Endothelial cell of umbilical vein (primary cell): ENCODE results near the gene PRDX3. TPM values are rescaled to one million over a fixed set of nuclear protein-coding genes. Genes with fewer than 3 reads are reported as not detected.

Source experiments
- BruUV-seq: library from RNA; stranded (reverse); fragments of 400-500 nt; replicated peaks from 2 replicates; lab custom pipeline; 2021; lab: Mats Ljungman, UMichigan
- CTCF ChIA-PET: fragments of 300-600, 350-600 bp; sonication (Branson Sonifier 250); formaldehyde crosslinking; loops from one replicate; lab custom pipeline; 2021; ENCODE audit warnings: antibody characterized with exemption, inconsistent platforms; lab: Charles Lee
- POLR2A ChIA-PET: fragments of 300-600, 350-600 bp; sonication (Branson Sonifier 250); formaldehyde crosslinking; loops from one replicate; lab custom pipeline; 2021; ENCODE audit warnings: antibody characterized with exemption, inconsistent platforms; lab: Charles Lee
- DNase-seq: peaks from one replicate; pipeline ENCODE4 v3.0.0-alpha.2; 2011; ENCODE audit warnings: low read depth, low spot score
- FAIRE-seq: peaks from 2 replicates; lab custom pipeline; 2011; peaks lifted over from hg19 to GRCh38; lab: Jason Lieb, UNC
- H2AFZ ChIP-seq: 2 replicates; pipeline ENCODE4 v1.6.0; 2012; ENCODE audit warnings: low read depth, low read length, control low read depth, inconsistent platforms
- H3K27ac ChIP-seq: 2 replicates; pipeline ENCODE4 v1.5.1; 2011; ENCODE audit warnings: low read depth, mild to moderate bottlenecking, control low read depth, low read length, moderate library complexity; ENCODE audit not compliant: insufficient read depth
- H3K27me3 ChIP-seq, 2 experiments: 2 replicates each; pipeline versions ENCODE4 v1.6.0 to v1.6.1; 2011; ENCODE audit warnings: low read length in 2 of 2, mixed read lengths in 1 of 2; ENCODE audit not compliant: control insufficient read depth in 2 of 2, insufficient read depth in 2 of 2
- H3K36me3 ChIP-seq, 2 experiments: 2 replicates in 1 of 2; 3 replicates in 1 of 2; pipeline ENCODE4 v1.5.1; 2011; ENCODE audit warnings: low read length in 2 of 2, mild to moderate bottlenecking in 1 of 2, moderate library complexity in 1 of 2; ENCODE audit not compliant: control insufficient read depth in 2 of 2, insufficient read depth in 2 of 2; ENCODE audit errors: extremely low read depth in 1 of 2
- H3K4me1 ChIP-seq: 3 replicates; pipeline ENCODE4 v1.5.1; 2011; ENCODE audit warnings: mild to moderate bottlenecking, low read length; ENCODE audit not compliant: control insufficient read depth, insufficient read depth; ENCODE audit errors: extremely low read depth
- H3K4me2 ChIP-seq: 2 replicates; pipeline ENCODE4 v1.6.1; 2011; ENCODE audit warnings: low read length, control low read depth, mixed read lengths; ENCODE audit not compliant: insufficient read depth
- H3K4me3 ChIP-seq, 3 experiments: fragments of 200-600 bp in 1 of 3; sonication (generic), shearing (Covaris generic) in 1 of 3; replicated peaks in 1 of 3; 2 replicates each; pipeline ENCODE4 v1.5.1; 2011 to 2016; ENCODE audit warnings: control low read depth in 3 of 3, low read length in 3 of 3, mild to moderate bottlenecking in 2 of 3, inconsistent platforms in 1 of 3, low read depth in 1 of 3, moderate library complexity in 1 of 3; ENCODE audit not compliant: insufficient read depth in 1 of 3
- H3K79me2 ChIP-seq: 2 replicates; pipeline ENCODE4 v1.6.0; 2012; ENCODE audit warnings: low read length, inconsistent platforms; ENCODE audit not compliant: control insufficient read depth, insufficient read depth
- H3K9ac ChIP-seq: replicated peaks from 2 replicates; pipeline ENCODE3; 2011; ENCODE audit warnings: low read length, control low read depth; ENCODE audit not compliant: insufficient read depth; ENCODE audit errors: extremely low read depth
- H3K9me1 ChIP-seq: replicated peaks from 3 replicates; pipeline ENCODE4 v1.6.0; 2011; ENCODE audit warnings: mild to moderate bottlenecking, low read length; ENCODE audit not compliant: control insufficient read depth, insufficient read depth; ENCODE audit errors: extremely low read depth
- H3K9me3 ChIP-seq: replicated peaks from 2 replicates; pipeline ENCODE4 v1.5.1; 2012; ENCODE audit warnings: low read length, inconsistent platforms; ENCODE audit not compliant: control insufficient read depth, insufficient read depth
- H4K20me1 ChIP-seq: replicated peaks from 2 replicates; pipeline ENCODE3; 2011; ENCODE audit warnings: mild to moderate bottlenecking, low read length; ENCODE audit not compliant: control insufficient read depth, insufficient read depth; ENCODE audit errors: extremely low read depth
- FOS ChIP-seq: IDR thresholded peaks from 2 replicates; pipeline ENCODE4 v1.6.1; 2011; ENCODE audit warnings: mild to moderate bottlenecking, low read length, moderate library complexity, borderline replicate concordance; ENCODE audit not compliant: insufficient read depth
- GATA2 ChIP-seq: IDR thresholded peaks from 2 replicates; pipeline ENCODE4 v1.7.0; 2011; ENCODE audit warnings: low read depth, mild to moderate bottlenecking, moderate library complexity, mixed read lengths, low read length; ENCODE audit not compliant: insufficient read length, insufficient read depth
- MYC ChIP-seq: IDR thresholded peaks from one replicate; pipeline ENCODE4 v1.6.1; 2011; ENCODE audit warnings: mild to moderate bottlenecking, low read depth, low read length
- POLR2AphosphoS5 ChIP-seq: IDR thresholded peaks from 2 replicates; pipeline ENCODE4 v1.6.1; 2012; ENCODE audit warnings: low read depth, mild to moderate bottlenecking, control low read depth, low read length, moderate library complexity; ENCODE audit not compliant: insufficient read depth
- dilution Hi-C: fragments of 300-500 bp; cut with MboI; formaldehyde crosslinking; loops from one replicate; pipeline ENCODE4 v1.15.0; 2019; ENCODE audit warnings: low sequenced_read_pairs; ENCODE audit not compliant: extremely low pct_ligation_motif_present
- intact Hi-C: fragments of 100-400 bp; cut with micrococcal nuclease; formaldehyde crosslinking; loops from one replicate; pipeline ENCODE4 v1.10.0; 2022
- polyA plus RNA-seq, 4 experiments: library from polyadenylated mRNA; depleted of rRNA in 3 of 4; stranded (reverse) in 3 of 4; unstranded in 1 of 4; fragments of >200 nt; gene quantifications; 2 replicates each; pipeline versions ENCODE4 v1.2.1 to v1.2.3, GENCODE V29; 2011 to 2012; ENCODE audit warnings: missing spikeins in 1 of 4
- total RNA-seq: library from RNA; stranded (reverse); gene quantifications from 2 replicates; pipeline ENCODE4 v1.2.3, GENCODE V29; 2021
- TF ChIP-seq, protein P1 (sequence below), 2 donors: IDR thresholded peaks; 1 replicate in 1 of 2; 2 replicates in 1 of 2; pipeline ENCODE4 v1.5.1; 2011; ENCODE audit warnings: low read length in 2 of 2, mild to moderate bottlenecking in 2 of 2, moderate library complexity in 2 of 2, control low read depth in 1 of 2, inconsistent platforms in 1 of 2, low read depth in 1 of 2; ENCODE audit not compliant: insufficient read depth in 1 of 2; ENCODE audit errors: extremely low read depth in 1 of 2
- TF ChIP-seq, protein P2 (sequence below): IDR thresholded peaks from 2 replicates; pipeline ENCODE4 v1.6.1; 2011; ENCODE audit not compliant: insufficient read depth, insufficient read length

PRDX3 gene
- total and polyA plus RNA-seq, 2 donors (not counting 3 experiments of a cell fraction or from before 2014, with no cell fraction given): 123 to 124 TPM

DNA sequence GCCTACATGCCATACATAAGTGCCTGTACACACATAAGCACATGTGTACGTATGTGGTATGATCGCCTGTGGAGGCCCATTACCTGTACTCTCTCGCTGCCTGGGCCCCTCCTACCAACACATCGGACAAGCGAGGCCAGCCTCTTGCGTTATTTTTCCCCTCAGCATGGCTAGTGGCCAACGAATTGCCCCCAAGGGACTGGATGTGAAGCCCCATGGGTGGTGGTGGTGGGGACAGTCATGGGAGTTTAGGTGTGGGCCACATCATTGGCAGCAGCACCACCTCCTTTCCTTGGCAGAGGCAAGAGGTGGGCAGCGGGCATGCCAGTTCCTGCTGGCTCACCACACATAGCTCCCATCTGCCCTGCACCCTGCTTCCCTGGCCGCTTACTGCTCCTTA is 38.8 kb upstream of the PRDX3 start:
- no TSS peak for BruUV-seq
- dilution Hi-C loops (no loop called here), intact Hi-C loops (no loop called here)
- H3K9me3 ChIP-seq: no peaks in the 10 kb centered on the region
- ChIA-PET CTCF (interaction anchor here (2.1 kb wide), 1 partner anchor 8 kb away, joined by 9 read pairs; no protein-coding TSS in a partner anchor), POLR2A (no interaction called here)
- H3K4me3 ChIP-seq: no peak overlapping the region
- H3K27me3 ChIP-seq: no peaks in the 10 kb centered on the region
- TF ChIP-seq FOS (no peak), GATA2 (no peak), POLR2AphosphoS5 (no peak), MYC (no peak)
- TF ChIP-seq, protein P1, sequence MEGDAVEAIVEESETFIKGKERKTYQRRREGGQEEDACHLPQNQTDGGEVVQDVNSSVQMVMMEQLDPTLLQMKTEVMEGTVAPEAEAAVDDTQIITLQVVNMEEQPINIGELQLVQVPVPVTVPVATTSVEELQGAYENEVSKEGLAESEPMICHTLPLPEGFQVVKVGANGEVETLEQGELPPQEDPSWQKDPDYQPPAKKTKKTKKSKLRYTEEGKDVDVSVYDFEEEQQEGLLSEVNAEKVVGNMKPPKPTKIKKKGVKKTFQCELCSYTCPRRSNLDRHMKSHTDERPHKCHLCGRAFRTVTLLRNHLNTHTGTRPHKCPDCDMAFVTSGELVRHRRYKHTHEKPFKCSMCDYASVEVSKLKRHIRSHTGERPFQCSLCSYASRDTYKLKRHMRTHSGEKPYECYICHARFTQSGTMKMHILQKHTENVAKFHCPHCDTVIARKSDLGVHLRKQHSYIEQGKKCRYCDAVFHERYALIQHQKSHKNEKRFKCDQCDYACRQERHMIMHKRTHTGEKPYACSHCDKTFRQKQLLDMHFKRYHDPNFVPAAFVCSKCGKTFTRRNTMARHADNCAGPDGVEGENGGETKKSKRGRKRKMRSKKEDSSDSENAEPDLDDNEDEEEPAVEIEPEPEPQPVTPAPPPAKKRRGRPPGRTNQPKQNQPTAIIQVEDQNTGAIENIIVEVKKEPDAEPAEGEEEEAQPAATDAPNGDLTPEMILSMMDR (IDR thresholded peaks at IDR 0.05; ENCODE audit: extremely low read depth in 1 of 2, insufficient read depth in 1 of 2, low read depth in 1 of 2, low read length in 2 of 2): no peak
- TF ChIP-seq, protein P2, sequence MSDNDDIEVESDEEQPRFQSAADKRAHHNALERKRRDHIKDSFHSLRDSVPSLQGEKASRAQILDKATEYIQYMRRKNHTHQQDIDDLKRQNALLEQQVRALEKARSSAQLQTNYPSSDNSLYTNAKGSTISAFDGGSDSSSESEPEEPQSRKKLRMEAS: no peak
- H3K4me1 ChIP-seq: no peaks in the 10 kb centered on the region
- FAIRE-seq: no peak
- no peaks in the 10 kb centered on the region for H3K9me1 ChIP-seq
- H3K4me2 ChIP-seq: no peak overlapping the region
- DNase-seq: no peak
- H3K9ac ChIP-seq: no peak overlapping the region
- H3K36me3 ChIP-seq: no peaks in the 10 kb centered on the region
- no peak overlapping the region for H3K27ac ChIP-seq
- H2AFZ ChIP-seq: no peak overlapping the region
- H3K79me2 ChIP-seq: peaks cover 2% of the 10 kb centered on the region
- H4K20me1 ChIP-seq: no peaks in the 10 kb centered on the region
